GM03348 (cell line): ENCODE data around the gene ABCC4.

Experiments used
- DNase-seq: peaks from one replicate; pipeline ENCODE4 v3.0.0; 2012; ENCODE audit warnings: low spot score

ABCC4 gene

DNA sequence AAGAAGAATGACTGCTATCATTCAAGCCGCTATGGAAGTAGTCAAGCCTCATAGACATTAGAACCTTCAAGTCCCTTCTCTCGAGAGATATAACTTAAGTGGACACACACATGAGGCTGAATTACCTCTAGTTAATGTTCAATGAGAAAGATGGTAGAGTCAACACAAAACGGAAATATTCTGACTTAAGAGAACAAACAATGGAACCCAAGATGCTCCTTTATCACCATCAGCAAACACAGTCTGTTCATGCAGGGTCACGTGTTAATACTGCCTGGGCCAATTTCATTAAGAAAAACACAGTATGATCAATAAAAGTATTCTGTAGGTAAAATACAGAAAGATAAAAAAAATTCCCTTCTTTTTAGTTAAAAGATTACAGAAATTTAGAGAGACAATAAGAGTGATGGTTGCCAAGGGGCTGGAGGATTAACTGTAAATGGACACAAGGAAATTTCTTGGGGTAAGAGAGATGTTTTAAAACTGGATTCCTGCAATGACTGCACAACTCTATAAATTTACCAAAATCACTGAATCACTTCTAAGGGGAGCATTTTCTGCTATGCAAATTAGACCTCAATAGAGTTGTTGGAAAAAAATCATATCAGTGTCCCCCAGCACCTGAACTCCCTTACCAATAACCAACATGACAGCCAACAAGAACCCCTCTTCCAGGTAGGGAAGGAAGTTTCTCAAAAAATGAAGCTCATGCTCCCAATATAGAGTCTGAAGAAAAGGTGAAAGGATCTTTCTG, 256.6 kb downstream of the ABCC4 start:
- DNase-seq: no peak

DNA sequence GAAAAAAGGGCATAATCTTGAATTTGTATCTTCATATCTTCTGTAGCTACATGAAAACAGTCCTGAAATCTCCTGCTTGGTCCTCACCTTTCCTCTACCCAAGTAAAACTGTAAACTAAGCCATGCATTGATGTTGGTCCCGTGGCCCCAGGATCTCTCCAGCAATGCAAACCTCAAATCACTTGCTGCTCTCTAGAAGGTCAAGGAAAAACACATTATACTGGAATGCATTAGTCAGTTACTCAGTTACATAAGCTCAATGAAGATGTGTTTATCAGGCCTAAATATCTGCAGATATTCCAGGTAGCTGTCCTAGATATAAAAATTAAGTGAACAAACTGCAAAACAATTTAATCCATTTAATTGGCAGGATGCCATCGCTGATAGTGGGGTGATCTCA, 261.8 kb downstream of the ABCC4 start:
- peak; percentile 16 for DNase-seq

DNA sequence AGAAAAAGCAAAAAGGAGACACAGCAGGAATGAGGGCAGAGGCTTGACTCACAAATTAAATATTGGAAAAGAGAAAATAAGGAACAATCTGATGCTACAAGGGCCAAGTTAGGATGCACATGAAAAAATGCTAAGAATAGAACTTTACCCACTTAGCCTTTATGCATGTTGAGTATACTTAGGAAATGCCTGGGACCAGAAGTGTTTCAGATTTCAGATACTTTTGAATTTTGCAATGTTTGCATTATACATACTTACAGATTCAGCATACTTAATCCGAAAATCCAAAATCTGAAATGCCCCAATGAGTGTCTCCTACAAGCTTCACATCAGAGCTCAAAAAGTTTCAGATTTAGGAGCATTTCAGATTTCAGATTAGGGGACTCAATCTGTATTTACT, 262.3 kb downstream of the ABCC4 start:
- no peak for DNase-seq

DNA sequence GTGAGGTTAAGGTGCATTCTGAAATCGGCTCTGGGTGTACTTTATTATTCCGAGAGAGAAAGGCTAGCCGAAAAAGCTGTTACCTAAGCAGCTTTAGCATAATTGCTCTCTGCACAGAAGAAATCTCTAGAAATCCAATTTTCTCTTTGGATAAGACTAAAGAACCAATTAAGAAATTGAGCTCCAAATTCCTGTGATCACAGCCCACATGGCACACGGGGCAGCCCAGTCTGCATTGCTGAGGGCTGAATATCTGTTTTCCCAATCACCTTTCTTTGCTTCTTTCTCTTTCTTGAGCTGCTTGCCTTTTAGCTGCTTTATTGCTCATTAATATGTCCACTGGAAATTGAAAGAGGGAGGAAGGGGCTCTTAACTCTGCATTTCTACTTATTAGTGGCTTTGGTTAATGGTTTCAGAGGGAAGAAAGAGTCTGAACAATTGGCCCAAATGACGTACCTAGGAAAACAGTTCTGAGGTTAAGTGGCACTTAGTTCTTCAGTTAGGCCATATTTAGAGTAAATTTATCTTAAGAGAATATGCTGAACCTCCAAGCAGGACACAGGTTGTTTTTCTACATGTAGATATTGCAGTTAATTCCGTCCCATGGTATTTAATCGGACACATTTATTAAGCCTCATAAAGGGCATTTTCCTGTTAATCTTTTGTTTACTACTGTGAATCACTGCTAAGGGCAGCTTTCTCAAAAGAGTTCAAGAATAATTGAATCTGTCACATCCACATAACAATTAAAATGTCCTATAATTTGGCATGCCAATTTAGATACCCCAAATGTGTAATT, 265.7 kb downstream of the ABCC4 start:
- DNase-seq: no peak

DNA sequence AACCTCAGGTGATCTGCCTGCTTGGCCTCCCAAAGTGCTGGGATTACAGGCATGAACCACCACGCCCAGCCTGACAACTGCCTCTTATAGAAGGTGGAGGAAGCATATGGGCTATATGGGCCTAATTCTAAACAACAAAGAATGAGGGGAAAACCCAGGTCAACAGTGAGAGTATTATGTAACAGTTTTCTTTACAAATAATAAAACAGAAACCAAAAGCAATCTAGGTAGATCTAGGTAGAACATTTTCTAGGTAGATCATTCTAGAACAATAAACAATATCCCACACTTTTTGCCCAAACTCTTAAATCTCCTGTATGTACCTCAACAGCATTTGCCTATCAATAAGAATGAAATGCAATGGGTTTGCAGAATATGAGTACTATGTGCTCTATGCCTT, 267.4 kb downstream of the ABCC4 start:
- no peak for DNase-seq

DNA sequence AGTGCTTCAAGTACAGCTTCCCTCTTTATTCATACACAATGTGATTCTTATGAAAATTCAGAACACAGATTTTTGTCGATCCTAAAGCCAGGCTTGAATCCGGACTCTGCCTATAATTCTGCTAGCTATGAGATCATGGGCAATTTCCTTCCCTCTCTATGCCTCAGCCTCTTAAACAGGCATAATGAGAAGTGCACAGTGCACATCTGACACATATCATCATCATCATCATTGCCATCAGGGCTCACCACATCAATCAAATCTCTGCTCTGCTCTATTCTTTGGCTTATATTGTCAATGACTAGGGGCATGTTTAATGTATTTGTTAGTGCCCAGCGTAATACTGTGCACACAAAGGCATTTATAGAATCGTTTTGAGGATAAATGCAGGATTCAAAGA, 269.1 kb downstream of the ABCC4 start:
- DNase-seq: no peak

DNA sequence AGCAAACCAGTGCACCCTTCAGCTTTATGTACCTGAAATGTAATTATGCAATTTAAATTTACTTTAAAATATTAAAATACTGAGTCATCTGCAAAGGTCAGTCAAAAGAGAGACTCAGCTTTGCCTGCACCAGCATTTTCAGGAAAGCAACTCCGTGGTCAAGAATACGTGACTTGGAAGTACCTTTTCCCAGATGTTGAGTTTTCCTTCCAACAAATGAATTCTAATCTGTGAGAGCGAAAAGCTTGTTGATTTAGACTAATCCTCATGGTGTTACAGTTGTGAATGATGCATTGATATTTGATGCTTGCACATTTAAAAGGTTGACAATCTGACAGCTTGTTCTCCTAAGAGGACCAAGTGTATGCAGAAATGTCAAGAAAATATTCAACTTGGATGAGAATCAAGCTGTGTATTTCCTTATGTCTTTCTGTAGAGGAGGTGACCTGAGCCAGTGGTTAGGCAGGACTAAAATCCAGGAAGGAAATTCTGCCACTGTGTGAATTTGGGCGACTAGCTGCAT, 270.4 kb downstream of the ABCC4 start:
- DNase-seq: no peak

DNA sequence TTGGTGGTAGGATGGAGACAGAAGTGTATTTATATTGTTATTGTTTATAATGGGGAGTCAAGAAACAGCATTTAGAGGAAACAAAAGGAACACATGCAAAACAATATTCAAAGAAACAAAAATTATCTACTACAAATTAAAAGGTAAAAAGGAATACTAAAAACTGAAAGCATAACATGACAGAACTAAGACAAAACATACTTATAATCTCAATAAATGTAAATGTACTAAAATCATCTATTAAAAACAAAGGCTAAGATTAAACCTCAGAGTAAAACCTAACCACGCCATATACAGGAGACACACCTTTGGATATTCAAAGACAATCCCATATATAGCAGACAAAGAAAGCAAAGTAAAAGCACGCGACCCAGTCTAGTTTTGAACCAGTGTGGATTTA, 273.6 kb downstream of the ABCC4 start:
- DNase-seq: no peak

DNA sequence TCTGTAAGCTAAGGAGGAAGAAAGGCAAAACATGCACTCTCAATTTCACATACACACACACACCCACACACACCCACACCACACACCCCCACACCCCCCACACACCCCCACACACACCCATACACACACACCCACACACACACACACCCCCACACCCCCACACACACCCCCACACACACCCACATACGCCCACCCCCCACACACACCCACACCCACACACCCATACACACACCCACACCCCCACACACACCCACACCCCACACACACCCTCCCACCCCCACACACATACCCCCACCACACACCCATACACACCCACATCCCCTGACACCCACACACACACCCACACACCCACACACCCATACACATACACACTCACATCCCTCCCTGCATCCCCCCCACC, 276.1 kb downstream of the ABCC4 start:
- DNase-seq: no peak

DNA sequence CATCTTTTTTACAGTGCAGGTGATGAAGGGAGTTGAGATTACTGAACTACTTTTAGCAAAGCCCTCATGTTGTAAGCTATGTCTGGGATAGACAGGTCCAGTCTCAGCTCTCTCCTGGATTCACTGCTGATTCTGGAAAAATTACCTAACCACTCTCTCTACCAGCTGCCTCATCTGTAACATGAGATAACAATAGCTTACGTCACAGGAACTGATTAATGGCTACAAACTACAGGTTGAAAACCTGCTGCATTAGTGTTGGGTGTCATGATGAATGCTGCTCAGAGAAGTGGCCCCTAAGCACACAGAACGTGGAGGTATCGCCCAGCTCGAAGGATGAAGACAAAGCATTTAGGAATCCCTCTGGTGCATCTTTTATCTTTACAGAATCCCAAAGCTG, 277.8 kb downstream of the ABCC4 start:
- no peak for DNase-seq

DNA sequence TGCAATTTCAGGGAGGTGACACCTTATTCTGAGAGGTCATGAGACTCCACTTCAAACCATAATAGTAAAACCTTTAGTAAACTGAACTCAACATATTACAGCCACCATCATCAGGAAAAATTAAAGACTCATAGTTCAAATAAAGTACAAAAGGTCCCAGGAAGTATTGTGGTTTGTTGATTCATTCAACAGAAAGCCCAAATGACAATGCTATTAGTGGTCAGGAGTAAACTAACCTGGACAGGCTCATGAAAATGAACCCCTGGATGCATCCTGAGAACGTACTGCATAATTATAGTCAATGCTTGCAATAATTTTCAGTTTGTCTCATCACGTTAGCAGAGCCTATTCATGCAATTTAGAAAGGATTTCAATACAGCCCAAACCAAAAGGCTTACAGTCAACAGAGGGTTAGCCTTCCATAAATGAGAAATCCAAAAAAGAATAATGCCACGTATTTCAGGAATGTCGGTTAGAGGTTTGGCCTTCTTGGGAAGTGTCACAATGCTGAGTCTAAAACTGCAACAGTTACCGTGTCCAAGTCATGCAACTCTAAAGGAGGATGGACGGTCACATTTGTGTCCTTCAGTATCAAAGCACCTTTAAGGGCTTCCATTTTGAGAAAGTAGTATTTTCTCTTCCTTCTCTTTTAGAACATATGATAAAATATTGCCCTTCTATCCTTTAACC, 280.8 kb downstream of the ABCC4 start:
- no peak for DNase-seq

DNA sequence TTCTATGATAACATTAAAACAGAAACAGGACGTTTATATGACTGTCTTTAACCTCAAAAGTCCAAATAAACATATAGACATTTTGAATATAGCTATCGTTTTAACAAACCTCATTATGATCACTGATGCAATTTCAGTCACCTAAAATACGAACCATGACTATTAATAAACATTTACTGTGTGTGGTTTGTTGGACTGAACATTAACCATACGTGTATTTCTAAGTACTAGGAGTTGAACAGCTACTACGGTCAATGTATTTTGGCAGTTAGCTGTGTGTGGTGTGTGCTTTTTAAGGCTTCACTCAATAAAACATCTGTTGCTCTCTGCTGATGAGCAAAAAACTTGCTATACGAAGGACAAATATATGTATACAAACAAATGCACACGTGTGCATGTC, 281.4 kb downstream of the ABCC4 start:
- no peak for DNase-seq

DNA sequence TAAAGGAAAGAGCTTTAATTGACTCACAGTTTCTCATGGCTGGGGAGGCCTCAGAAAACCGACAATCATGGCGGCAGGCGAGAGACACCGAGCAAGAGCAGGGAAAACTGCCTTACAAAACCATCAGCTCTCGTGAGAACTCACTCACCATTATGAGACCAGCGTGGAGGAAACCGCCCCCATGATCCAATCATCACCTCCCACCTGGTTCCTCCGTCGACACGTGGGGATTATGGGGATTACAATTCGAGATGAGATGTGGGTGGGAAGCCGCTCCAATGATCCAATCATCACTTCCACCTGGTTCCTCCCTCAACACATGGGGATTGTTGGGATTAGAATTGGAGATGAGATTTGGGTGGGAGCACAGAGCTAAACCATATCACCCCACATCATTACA, 293.9 kb downstream of the ABCC4 start:
- no peak for DNase-seq

DNA sequence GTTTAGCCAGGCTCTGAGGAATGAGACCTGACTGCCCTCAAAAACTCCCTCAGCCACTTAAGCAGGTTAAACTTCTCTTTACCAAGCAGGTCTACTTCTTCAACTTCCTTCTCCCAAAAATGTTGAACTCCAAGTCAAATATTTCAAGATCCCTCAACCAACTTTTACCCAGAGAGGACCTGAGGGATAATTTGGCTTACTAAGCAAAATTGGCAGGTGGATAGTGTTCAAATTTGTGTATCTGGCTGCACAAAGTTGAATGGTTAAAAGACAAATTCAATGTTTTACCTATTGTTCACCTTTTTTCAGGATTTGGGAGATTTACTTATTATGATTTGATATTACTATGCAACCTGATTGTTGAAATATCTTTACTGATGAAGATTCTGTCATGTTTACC, 296.0 kb downstream of the ABCC4 start:
- DNase-seq: no peak

DNA sequence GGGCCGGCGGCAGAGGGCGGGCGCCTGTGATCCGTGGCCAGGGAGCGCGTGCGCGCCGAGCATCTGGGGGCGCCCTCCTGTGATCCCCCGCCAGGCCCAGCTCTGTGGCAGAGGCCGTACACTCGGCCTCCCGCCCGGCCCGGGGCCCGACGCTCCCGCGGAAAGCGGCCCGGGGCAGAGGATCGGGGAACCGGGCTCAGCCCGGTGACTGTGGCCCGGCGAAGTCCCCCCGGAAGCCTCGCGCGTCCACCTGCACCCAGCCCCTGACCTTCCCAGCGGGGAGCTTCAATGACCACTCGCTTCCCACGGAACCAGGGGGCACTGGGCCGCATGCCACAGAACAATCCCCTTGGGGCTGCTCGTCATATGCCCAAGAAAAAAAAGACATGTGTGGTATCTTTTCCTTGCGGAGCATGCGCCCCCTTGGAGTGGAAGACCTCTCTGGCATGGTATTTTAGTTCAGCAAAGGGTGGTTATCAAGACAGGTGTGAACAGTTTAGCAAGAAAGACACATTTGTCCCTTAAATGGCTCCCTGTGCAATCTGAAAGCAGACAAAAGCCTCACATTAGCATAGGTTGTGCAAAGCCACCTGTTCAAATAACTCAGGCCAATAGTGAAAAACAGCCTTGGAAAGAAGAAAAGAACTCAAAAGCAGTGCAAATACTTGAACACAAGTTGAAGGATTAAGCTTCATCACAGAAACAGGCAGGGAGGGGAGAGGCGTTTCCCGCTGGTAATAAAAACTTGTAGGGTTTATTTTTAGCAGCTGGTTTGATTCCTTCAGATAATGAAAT, 298.0 kb downstream of the ABCC4 start:
- peak; percentile 27 for DNase-seq

DNA sequence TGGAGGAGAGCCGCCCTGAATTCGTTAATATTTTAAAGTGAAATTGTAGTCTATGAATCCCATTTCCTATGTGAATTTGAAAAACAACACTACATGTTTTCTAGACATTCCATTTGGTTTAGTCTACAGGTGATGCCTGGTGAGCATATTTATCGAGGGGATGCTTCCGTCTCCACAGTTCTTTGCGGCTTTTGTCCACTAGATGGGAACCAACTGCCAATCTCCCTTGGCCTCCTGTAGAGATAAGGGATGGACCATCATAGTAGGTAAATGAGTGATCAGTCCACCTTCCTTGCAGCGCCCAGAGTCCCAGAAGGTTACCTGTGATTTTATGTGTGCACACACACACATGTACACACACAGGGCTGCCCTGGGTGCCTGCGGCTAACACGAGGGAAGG, 299.1 kb downstream of the ABCC4 start:
- no peak for DNase-seq

DNA sequence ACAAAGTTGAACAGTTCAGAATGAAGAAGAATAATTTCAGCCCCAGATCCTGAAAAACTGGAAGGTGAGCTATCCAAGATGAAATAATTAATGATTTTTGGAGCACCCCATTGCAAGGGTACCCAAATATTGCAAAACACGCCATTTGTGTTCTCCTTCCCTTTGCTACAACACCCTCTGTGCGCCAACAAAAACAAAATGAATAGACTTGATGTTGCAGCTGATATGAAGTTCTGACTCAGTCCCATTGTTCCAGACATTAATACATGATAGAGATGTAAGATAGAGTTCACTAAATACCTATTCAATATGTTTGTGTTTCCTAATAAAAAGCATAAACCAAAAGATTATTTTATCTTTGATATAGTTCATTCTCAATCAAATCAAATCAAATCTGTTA, 301.4 kb downstream of the ABCC4 start:
- no peak for DNase-seq

DNA sequence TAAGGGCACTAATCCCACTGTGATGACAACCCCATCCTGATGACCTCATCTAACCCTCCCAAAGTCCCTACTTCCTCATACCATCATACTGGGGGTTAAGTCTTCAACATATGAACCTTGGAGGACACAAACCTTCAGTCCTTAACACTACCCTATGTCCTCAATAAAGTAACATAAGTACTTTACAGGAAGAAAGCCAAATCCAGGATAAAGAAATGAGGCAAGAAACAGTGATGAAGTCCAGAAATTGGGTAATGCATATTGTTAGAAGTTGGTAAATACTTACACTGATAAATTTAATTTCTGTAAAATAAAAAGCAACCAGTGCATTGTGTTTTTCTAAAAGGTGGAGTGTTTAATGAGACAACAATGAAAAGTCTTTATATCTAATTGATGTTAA, 304.1 kb downstream of the ABCC4 start:
- no peak for DNase-seq

DNA sequence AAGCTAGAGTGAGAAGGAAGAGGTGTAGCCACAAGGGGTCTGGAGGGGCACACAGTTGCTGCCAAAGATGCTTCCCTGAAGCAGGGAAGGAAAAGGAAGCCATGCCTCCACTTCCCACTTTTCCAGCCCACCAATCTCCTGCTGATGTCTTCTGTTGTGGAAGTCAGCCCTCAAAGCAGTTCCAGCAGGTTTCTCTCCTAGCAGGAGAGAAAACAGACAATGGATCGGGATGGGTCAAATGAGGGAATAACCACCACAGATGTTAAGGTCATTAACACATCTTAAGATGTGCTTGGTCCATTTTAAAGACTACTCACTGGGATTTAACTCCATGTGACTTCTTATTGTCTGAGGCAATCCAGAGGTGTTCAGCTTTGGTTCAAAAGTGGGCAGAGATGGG, 304.8 kb downstream of the ABCC4 start:
- DNase-seq: no peak

DNA sequence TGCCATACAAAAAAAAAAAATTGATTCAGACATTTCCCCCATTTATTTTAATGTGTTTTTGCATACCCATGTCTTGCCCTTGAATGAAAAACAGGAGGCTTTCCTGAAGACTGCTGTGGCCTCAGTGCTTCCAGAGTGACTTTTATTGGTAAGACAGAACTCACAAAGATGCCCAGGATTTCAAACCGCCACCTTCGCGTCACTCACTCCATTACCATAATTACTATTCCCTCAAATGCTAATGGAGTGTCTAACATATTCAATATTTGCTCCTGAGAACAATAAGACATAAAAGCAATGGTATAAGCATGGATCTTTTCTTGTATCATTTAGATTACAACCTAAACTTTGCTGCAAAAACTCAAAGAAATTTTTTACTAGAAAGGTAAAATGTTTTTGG, 306.7 kb downstream of the ABCC4 start:
- DNase-seq: no peak

DNA sequence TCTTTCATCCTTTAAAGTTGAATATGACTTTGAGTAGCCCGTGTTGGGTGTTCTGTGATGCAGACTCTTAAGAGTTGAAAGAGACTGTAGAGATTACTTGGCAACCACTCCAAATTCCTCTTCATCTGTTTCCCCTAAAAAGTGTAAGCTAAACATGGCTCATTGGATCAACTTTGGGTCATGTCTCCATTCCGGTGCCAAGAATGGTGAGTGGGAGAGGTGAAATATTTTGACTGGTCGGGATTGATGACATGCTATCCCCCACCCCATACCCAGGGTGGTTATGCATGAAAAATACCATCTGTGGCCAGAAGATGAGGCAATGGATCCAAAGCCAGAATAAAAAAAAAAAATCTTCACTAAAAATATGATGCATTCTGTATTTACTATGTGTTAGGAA, 307.6 kb downstream of the ABCC4 start:
- no peak for DNase-seq
